Psoas muscle (tissue), 8 donors: ENCODE measurements around the gene TMEM59. TPM values are rescaled to one million over a fixed set of nuclear protein-coding genes. Genes with fewer than 3 reads are reported as not detected.

Source experiments
- ATAC-seq, 4 donors: fragments of 200-7000 bp; cut with Tn5 transposase; one replicate each; pipeline ENCODE4 v1.9.1; 2020; ENCODE audit warnings: moderate library complexity in 3 of 4, mild to moderate bottlenecking in 2 of 4
- DNase-seq, 2 donors: peaks; one replicate each; pipeline ENCODE4 v3.0.0-alpha.2; 2020
- H3K27ac ChIP-seq: fragments of 200-600 bp; one replicate; pipeline ENCODE4 v1.8.0; 2022
- H3K27me3 ChIP-seq, 3 donors: fragments of 200-600 bp in 1 of 3; one replicate each; pipeline versions ENCODE4 v1.6.1 to v1.8.0; 2013 to 2022; ENCODE audit warnings: low read length in 2 of 3, mild to moderate bottlenecking in 2 of 3, moderate library complexity in 1 of 3; ENCODE audit not compliant: insufficient read depth in 3 of 3
- H3K36me3 ChIP-seq, 2 donors: fragments of 200-600 bp in 1 of 2; one replicate each; pipeline versions ENCODE4 v1.6.1 to v1.8.0; 2013 to 2022; ENCODE audit warnings: low read depth in 1 of 2, mild to moderate bottlenecking in 1 of 2, moderate library complexity in 1 of 2; ENCODE audit not compliant: insufficient read depth in 1 of 2
- H3K4me1 ChIP-seq: fragments of 200-600 bp; one replicate; pipeline ENCODE4 v1.8.0; 2022
- H3K4me3 ChIP-seq: fragments of 200-600 bp; one replicate; pipeline ENCODE4 v1.8.0; 2022; ENCODE audit warnings: mild to moderate bottlenecking
- H3K9me3 ChIP-seq: fragments of 200-600 bp; one replicate; pipeline ENCODE4 v1.8.0; 2022
- CTCF ChIP-seq: fragments of 200-600 bp; IDR thresholded peaks from one replicate; pipeline ENCODE4 v1.8.0; 2022; ENCODE audit warnings: antibody characterized with exemption
- WGBS, 3 donors: extraction: QIAGEN DNeasy Blood & Tissue Kit; methylation state at CpG; one replicate each; pipeline versions ENCODE4 v1.1.6 to v1.1.7; 2013; 5-methylcytosine and 5-hydroxymethylcytosine counted together
- intact Hi-C, 2 donors: fragments of 100-400 bp; cut with DNase I; formaldehyde crosslinking; loops; one replicate each; pipeline versions ENCODE4 v1.11.0 to v1.14.2; 2022
- polyA plus RNA-seq, 3 donors: library from polyadenylated mRNA; stranded (reverse); fragments of 200-250 nt; gene quantifications; one replicate each; pipeline ENCODE4 v1.2.3, GENCODE V29; 2013
- total RNA-seq, 4 donors: library from RNA; stranded (reverse); fragmentation: NEBNext Ultra II Directional in 2 of 4; extraction: Animal tissue kit (Norgen Biotek cat#: 25700) in 2 of 4; gene quantifications; one replicate each; pipeline versions ENCODE4 v1.2.1 to v1.2.4, GENCODE V29; 2021 to 2023
- donor health status: healthy with polysubstance abuse.
- donor health status: DM: no; HTN: no; CAD: no; lungs with moderate emphysema.
- donor health status: Bipolar disorder and iron deficiency.
- donor health status: healthy.
- donor health status: DM: yes; HTN: yes; CAD: no.
- donor health status: DM: no; HTN: no; CAD: no.
- donor health status: DM: no; HTN: no; CAD: no.
- donor health status: DM: yes; HTN: yes; CAD: no.

Gene TMEM59
- total and polyA plus RNA-seq, 7 donors: 123 to 240 (median 173) TPM

- Histone ChIP-seq H3K4me1 (no peaks in the 10 kb centered on the region), H3K36me3 (no peaks in the 10 kb centered on the region), H3K4me3 (no peak overlapping the region), H3K27me3 (no peaks in the 10 kb centered on the region), H3K27ac (no peak overlapping the region), H3K9me3 (no peaks in the 10 kb centered on the region)
- DNase-seq (no peak), ATAC-seq (no peak)
- WGBS, 3 donors: 87 to 94% (median 94%) methylated on average over 5 of the region's 5 CpGs
- TF ChIP-seq CTCF: no peak
- intact Hi-C loops: no loop called here
Observed at GRCh38 chr1:54064299-54064698, 11.3 kb upstream of the TMEM59 start.

DNA sequence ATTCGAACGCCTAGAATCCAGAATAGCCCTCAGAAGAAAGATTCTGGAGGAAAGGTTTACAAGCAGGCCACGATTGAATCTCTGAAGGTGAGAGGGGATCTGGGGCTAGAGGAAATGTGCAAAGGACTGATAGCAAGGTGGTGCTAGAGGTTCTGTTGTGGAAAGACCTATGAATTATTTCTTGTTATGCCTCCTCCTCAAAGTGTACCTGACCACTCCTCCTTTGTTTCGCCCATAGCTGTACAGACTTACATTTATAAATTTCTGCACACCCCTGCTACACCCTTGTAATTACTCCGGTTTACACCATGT lies 1.4 kb upstream of the TMEM59 start:
- Histone ChIP-seq H3K36me3 (no peaks in the 10 kb centered on the region), H3K4me3 (peak overlapping the region; percentile 74), H3K4me1 (peaks cover 28% of the 10 kb centered on the region), H3K27me3 (no peaks in the 10 kb centered on the region), H3K27ac (no peak overlapping the region), H3K9me3 (no peaks in the 10 kb centered on the region)
- ATAC-seq (no peak), DNase-seq (no peak)
- no peak for TF ChIP-seq CTCF
- intact Hi-C loops: loop anchor here (5.0 to 10.0 kb wide), 2 partner anchors 107 to 660 kb away; partner anchors contain the start of genes TTC4 (in 2 of the 2), IFT25 (in 1 of the 2) and LRRC42 (in 1 of the 2)
- WGBS, 3 donors: 55 to 74% (median 57%) methylated on average over 5 of the region's 5 CpGs

- H3K4me3 ChIP-seq: peak overlapping the region; percentile 74
- no peaks in the 10 kb centered on the region for H3K27me3 ChIP-seq
- ATAC-seq: peak; percentile 1 to 10 (median 4)
- peaks cover 34% of the 10 kb centered on the region for H3K4me1 ChIP-seq
- WGBS, 3 donors: 14 to 18% (median 14%) methylated on average over 21 of the region's 21 CpGs
- H3K9me3 ChIP-seq: no peaks in the 10 kb centered on the region
- H3K27ac ChIP-seq: peak overlapping the region; percentile 91
- DNase-seq: no peak
- no peak for TF ChIP-seq CTCF
- H3K36me3 ChIP-seq: no peaks in the 10 kb centered on the region
- intact Hi-C loops: loop anchor here (5.0 to 10.0 kb wide), 2 partner anchors 107 to 661 kb away; partner anchors contain the start of genes TTC4 (in 2 of the 2), IFT25 (in 1 of the 2) and LRRC42 (in 1 of the 2)
Observed at GRCh38 chr1:54053745-54054437, 887 bp upstream of the TMEM59 start.

- 0% methylated on average over 23 of the region's 23 CpGs for WGBS, 3 donors
- peak overlapping the region; percentile 91 for H3K27ac ChIP-seq
- no peaks in the 10 kb centered on the region for H3K27me3 ChIP-seq
- TF ChIP-seq CTCF: no peak
- peak; percentile 31 to 58 (median 44) for ATAC-seq
- H3K4me1 ChIP-seq: peaks cover 48% of the 10 kb centered on the region
- DNase-seq: no peak
- H3K36me3 ChIP-seq: no peaks in the 10 kb centered on the region
- H3K4me3 ChIP-seq: peak overlapping the region; percentile 74
- intact Hi-C loops: loop anchor here (5.0 to 10.0 kb wide), 2 partner anchors 105 to 662 kb away; partner anchors contain the start of genes TTC4 (in 2 of the 2), IFT25 (in 1 of the 2) and LRRC42 (in 1 of the 2)
- H3K9me3 ChIP-seq: no peaks in the 10 kb centered on the region
Observed at GRCh38 chr1:54052431-54052933, 522 bp downstream of the TMEM59 start.
